OCI-LY3 (cell line): Measurements from ENCODE around the gene MBL2.

Source experiments
- CTCF ChIP-seq: fragments of 200-600, 300-600 bp; sonication (generic); IDR thresholded peaks from 2 replicates; pipeline ENCODE4 v1.5.1; 2014; ENCODE audit warnings: antibody characterized with exemption, low read length, low read depth
- EZH2phosphoT487 ChIP-seq: fragments of 200-600 bp; shearing (Covaris generic); IDR thresholded peaks from 2 replicates; pipeline ENCODE4 v1.6.1; 2018; ENCODE audit warnings: antibody characterized with exemption, mixed run types, low read depth

- TF ChIP-seq EZH2phosphoT487 (no peak), CTCF (no peak)
These were observed at the start of gene MBL2 for GRCh38 chr10:52772623-52773022.
